ENCODE results near the gene KIAA1755. TPM values are rescaled to one million over a fixed set of nuclear protein-coding genes. Genes with fewer than 3 reads are reported as not detected.

KIAA1755 gene
- total RNA-seq, result 1 to 10 TPM in 4 of 5 donors, not detected in 1; 1.2 to 9.4 (median 2.4) TPM
- polyA plus RNA-seq, result 1 to 10 TPM; 2.4 to 3.6 (median 3.3) TPM
- long read RNA-seq, donor 1, result 0 reads
- long read RNA-seq, donor 2, partial matches to known transcripts, result 0 of 1 reads
- long read RNA-seq, donor 2, other reads (novel, unspliced or antisense), result 0 of 1 reads
- long read RNA-seq, donor 3, result 0 reads
- long read RNA-seq, donor 4, result 0 reads
- long read RNA-seq, donor 5, result 0 reads
- long read RNA-seq, donor 6, partial matches to known transcripts, result 8 of 9 reads
- long read RNA-seq, donor 6, other reads (novel, unspliced or antisense), result 0 of 9 reads
- long read RNA-seq, donor 7, result 0 reads
- long read RNA-seq, donor 8, result 0 reads
- long read RNA-seq, donor 9, result 0 reads
- long read RNA-seq, donor 10, partial matches to known transcripts, result 0 of 1 reads
- long read RNA-seq, donor 10, other reads (novel, unspliced or antisense), result 0 of 1 reads

- H3K4me1 ChIP-seq, result peaks cover 9 to 18% (median 14%) of the 10 kb centered on the region in 4 donors
- intact Hi-C loops (cut with DNase I; ENCODE audit: low total_unique reads), result no loop called here
- peaks cover 0 to 2% (median 0%) of the 10 kb centered on the region in 4 donors for H3K9me3 ChIP-seq
- H3K4me3 ChIP-seq, result peak within 1 kb of the TSS; percentile 40 to 47 (median 41)
- no peak for TF ChIP-seq CTCF (IDR thresholded peaks at IDR 0.05)
- no peak for TF ChIP-seq POLR2A (IDR thresholded peaks at IDR 0.05)
- TF ChIP-seq POLR2AphosphoS5 (IDR thresholded peaks at IDR 0.05), result no peak
- TF ChIP-seq EP300 (IDR thresholded peaks at IDR 0.05), result no peak
- WGBS, 5 donors, result 4 to 8% (median 6%) methylated on average over 19 to 53 of the region's 65 CpGs
- H3K36me3 ChIP-seq, result no peaks in the 10 kb centered on the region
- peaks cover 0 to 38% (median 24%) of the 10 kb centered on the region in 3 donors for H3K27me3 ChIP-seq
- peak in 1 of 2 donors; percentile 46 for DNase-seq
- peak within 1 kb of the TSS; percentile 61 to 89 (median 84) for H3K27ac ChIP-seq
Measured at GRCh38 chr20:38260378-38261053, at the start of gene KIAA1755. KIAA1755 (minus strand) TSS chr20:38260735; CDS start chr20:38260500, 235 bp downstream.

DNA sequence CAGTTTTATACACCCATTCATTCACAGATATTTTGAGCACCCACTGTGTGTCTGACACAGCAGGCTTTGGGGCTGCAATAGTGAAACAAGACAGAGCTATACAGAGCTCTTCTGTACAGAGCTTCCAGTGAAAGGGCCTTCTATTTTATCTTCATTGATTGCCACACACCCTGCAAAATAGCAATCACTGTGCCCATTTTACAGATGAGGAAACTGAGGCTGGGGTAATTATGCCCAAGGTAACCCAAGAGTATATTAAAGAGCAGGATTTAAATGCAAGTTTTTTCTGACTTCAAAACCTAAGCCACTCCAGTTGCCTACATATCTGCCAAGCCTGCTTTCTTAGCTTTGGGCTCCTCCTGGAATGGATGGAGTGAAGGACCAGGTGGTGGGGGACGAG, 47.9 kb upstream of the KIAA1755 start:
- DNase-seq, result no peak
- WGBS, 5 donors, result 0 to 88% (median 54%) methylated on average over 1 of the region's 1 CpG
- TF ChIP-seq POLR2AphosphoS5 (IDR thresholded peaks at IDR 0.05), result no peak
- TF ChIP-seq CTCF (IDR thresholded peaks at IDR 0.05), result no peak
- TF ChIP-seq POLR2A (IDR thresholded peaks at IDR 0.05), result no peak
- TF ChIP-seq EP300 (IDR thresholded peaks at IDR 0.05), result no peak
- no peaks in the 10 kb centered on the region for H3K9me3 ChIP-seq
- intact Hi-C loops (cut with DNase I; ENCODE audit: low total_unique reads), result no loop called here
- H3K36me3 ChIP-seq, result no peaks in the 10 kb centered on the region
- H3K27me3 ChIP-seq, result peaks cover 0 to 44% (median 0%) of the 10 kb centered on the region in 3 donors
- no peak overlapping the region for H3K4me3 ChIP-seq
- peaks cover 0 to 17% (median 0%) of the 10 kb centered on the region in 4 donors for H3K4me1 ChIP-seq
- no peak overlapping the region for H3K27ac ChIP-seq

- 53 to 61% (median 58%) methylated on average over 4 of the region's 4 CpGs for WGBS, 5 donors
- TF ChIP-seq CTCF (IDR thresholded peaks at IDR 0.05), result no peak
- no peak for TF ChIP-seq POLR2A (IDR thresholded peaks at IDR 0.05)
- TF ChIP-seq EP300 (IDR thresholded peaks at IDR 0.05), result no peak
- no peak for TF ChIP-seq POLR2AphosphoS5 (IDR thresholded peaks at IDR 0.05)
- Histone ChIP-seq H3K4me1 (peaks cover 0 to 21% (median 0%) of the 10 kb centered on the region in 4 donors), H3K27ac (no peak overlapping the region), H3K4me3 (no peak overlapping the region), H3K36me3 (no peaks in the 10 kb centered on the region), H3K9me3 (no peaks in the 10 kb centered on the region), H3K27me3 (peaks cover 0 to 45% (median 0%) of the 10 kb centered on the region in 3 donors)
- DNase-seq, result no peak
- intact Hi-C loops (cut with DNase I; ENCODE audit: low total_unique reads), result no loop called here
Measured at GRCh38 chr20:38308047-38308438, 47.5 kb upstream of the KIAA1755 start.

- WGBS, 5 donors, result 70 to 81% (median 80%) methylated on average over 8 of the region's 8 CpGs
- DNase-seq, result no peak
- H3K4me1 ChIP-seq, result peaks cover 0 to 23% (median 0%) of the 10 kb centered on the region in 4 donors
- no peak overlapping the region for H3K4me3 ChIP-seq
- peaks cover 0 to 50% (median 4%) of the 10 kb centered on the region in 3 donors for H3K27me3 ChIP-seq
- no peaks in the 10 kb centered on the region for H3K9me3 ChIP-seq
- no peak overlapping the region for H3K27ac ChIP-seq
- TF ChIP-seq EP300 (IDR thresholded peaks at IDR 0.05), result no peak
- TF ChIP-seq POLR2AphosphoS5 (IDR thresholded peaks at IDR 0.05), result no peak
- no peak for TF ChIP-seq POLR2A (IDR thresholded peaks at IDR 0.05)
- no peak for TF ChIP-seq CTCF (IDR thresholded peaks at IDR 0.05)
- no peaks in the 10 kb centered on the region for H3K36me3 ChIP-seq
- intact Hi-C loops (cut with DNase I; ENCODE audit: low total_unique reads), result no loop called here
Measured at GRCh38 chr20:38307371-38308046, 47.0 kb upstream of the KIAA1755 start.
